Fibroblast of gingiva (primary cell): Measurements from ENCODE around the gene RAPGEF4.
A peak's percentile ranks its signal among the peaks of the same experiment; 100 is the strongest.

Experiments used
- DNase-seq: peaks from one replicate; pipeline ENCODE4 v3.0.0-alpha.2; 2011; ENCODE audit warnings: low read depth

Gene RAPGEF4

GRCh38 chr2:172735582-172736423 lies at the start of gene RAPGEF4:
Gene RAPGEF4, plus strand, starts transcription at chr2:172735845. Its CDS starts 139 bp downstream, at chr2:172735984.
- no peak for DNase-seq

GRCh38 chr2:172693037-172693436 lies 42.6 kb upstream of the RAPGEF4 start:
- peak; percentile 96 for DNase-seq

GRCh38 chr2:172693529-172694455 lies 41.9 kb upstream of the RAPGEF4 start:
- no peak for DNase-seq

- no peak for DNase-seq
Observed at GRCh38 chr2:172697296-172697695, 38.3 kb upstream of the RAPGEF4 start.

- DNase-seq: peak; percentile 26
Observed at GRCh38 chr2:172698041-172698863, 37.4 kb upstream of the RAPGEF4 start.

- DNase-seq: peak; percentile 40
Observed at GRCh38 chr2:172701250-172701649, 34.4 kb upstream of the RAPGEF4 start.

- no peak for DNase-seq
Observed at GRCh38 chr2:172702451-172702850, 33.2 kb upstream of the RAPGEF4 start.

- DNase-seq: peak; percentile 18
Observed at GRCh38 chr2:172704072-172704936, 31.3 kb upstream of the RAPGEF4 start.

GRCh38 chr2:172705352-172705751 lies 30.3 kb upstream of the RAPGEF4 start:
- no peak for DNase-seq

GRCh38 chr2:172708247-172708646 lies 27.4 kb upstream of the RAPGEF4 start:
- DNase-seq: no peak

- no peak for DNase-seq
Observed at GRCh38 chr2:172709566-172710291, 25.9 kb upstream of the RAPGEF4 start.

- peak; percentile 87 for DNase-seq
Observed at GRCh38 chr2:172710584-172711047, 25.0 kb upstream of the RAPGEF4 start.

GRCh38 chr2:172711110-172711509 lies 24.5 kb upstream of the RAPGEF4 start:
- DNase-seq: no peak

GRCh38 chr2:172712251-172712650 lies 23.4 kb upstream of the RAPGEF4 start:
- no peak for DNase-seq

GRCh38 chr2:172713365-172713875 lies 22.2 kb upstream of the RAPGEF4 start:
- DNase-seq: no peak

- DNase-seq: no peak
Observed at GRCh38 chr2:172722481-172722880, 13.2 kb upstream of the RAPGEF4 start.

- DNase-seq: no peak
Observed at GRCh38 chr2:172723286-172723685, 12.4 kb upstream of the RAPGEF4 start.

- no peak for DNase-seq
Observed at GRCh38 chr2:172724724-172725123, 10.9 kb upstream of the RAPGEF4 start.

GRCh38 chr2:172725284-172725683 lies 10.4 kb upstream of the RAPGEF4 start:
- no peak for DNase-seq

GRCh38 chr2:172725746-172726145 lies 9.9 kb upstream of the RAPGEF4 start:
- no peak for DNase-seq
